SK-N-MC (cell line): Measurements from ENCODE around the gene GPX4.

Source experiments
- EZH2 ChIP-seq: fragments of 200-600 bp; sonication (generic); IDR thresholded peaks from one replicate; pipeline ENCODE4 v1.6.1; 2017; ENCODE audit warnings: antibody characterized with exemption
- POLR2AphosphoS5 ChIP-seq: IDR thresholded peaks from 2 replicates; pipeline ENCODE4 v1.6.1; 2012; ENCODE audit warnings: mild to moderate bottlenecking, low read depth, low read length, borderline replicate concordance

DNA sequence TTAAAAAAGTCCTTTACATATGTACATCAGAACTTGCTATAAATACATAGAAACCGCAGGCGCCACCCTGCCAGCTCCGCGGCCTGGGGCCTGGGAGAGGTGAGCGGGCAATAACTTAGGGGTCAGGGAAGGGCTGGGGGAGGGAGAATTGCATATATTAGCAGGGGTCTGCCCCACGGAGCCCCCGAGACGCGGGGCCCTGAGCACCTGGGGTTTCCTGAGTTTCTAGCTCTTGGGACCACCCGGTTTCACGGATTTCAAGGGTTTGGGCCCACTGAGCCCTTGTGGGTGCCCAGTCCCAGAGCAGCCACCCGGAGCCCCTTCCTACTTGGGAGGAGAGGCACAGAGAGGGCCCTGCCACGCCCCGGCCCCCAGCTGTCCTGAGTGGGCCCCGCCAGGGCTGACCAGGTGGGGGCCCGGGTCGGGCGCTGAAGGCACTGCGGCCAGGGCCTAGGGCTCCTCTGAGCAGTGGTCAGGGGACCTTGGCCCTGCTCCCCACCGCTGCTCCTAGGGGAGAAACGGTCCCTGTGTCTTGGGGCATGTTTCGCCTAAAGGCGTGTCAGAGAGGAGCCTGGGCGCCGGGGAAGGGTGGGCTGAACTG lies 4.0 kb downstream of the GPX4 start:
- TF ChIP-seq POLR2AphosphoS5 = 0 out of 2 replicates have a peak, but pooled peaks have one; percentile 29
- no peak for TF ChIP-seq EZH2
